Astrocyte of the cerebellum (primary cell): Measurements from ENCODE around the gene SLC23A1.

Experiments
- DNase-seq: peaks from one replicate; pipeline ENCODE4 v3.0.0-alpha.2; 2011; ENCODE audit warnings: low read depth
- H3K4me3 ChIP-seq: 2 replicates; pipeline ENCODE4 v1.5.1; 2011; ENCODE audit warnings: mild to moderate bottlenecking, low read depth, low read length, moderate library complexity
- in situ Hi-C: cut with HindIII; loops from 2 replicates; pipeline ENCODE4 v1.10.0; 2017; ENCODE audit warnings: low sequenced_read_pairs
- TF ChIP-seq, protein P1 (sequence below): IDR thresholded peaks from 2 replicates; pipeline ENCODE4 v1.5.1; 2012; ENCODE audit warnings: low read length, low read depth, moderate library complexity, mild to moderate bottlenecking; ENCODE audit errors: missing control alignments

Gene SLC23A1

DNA sequence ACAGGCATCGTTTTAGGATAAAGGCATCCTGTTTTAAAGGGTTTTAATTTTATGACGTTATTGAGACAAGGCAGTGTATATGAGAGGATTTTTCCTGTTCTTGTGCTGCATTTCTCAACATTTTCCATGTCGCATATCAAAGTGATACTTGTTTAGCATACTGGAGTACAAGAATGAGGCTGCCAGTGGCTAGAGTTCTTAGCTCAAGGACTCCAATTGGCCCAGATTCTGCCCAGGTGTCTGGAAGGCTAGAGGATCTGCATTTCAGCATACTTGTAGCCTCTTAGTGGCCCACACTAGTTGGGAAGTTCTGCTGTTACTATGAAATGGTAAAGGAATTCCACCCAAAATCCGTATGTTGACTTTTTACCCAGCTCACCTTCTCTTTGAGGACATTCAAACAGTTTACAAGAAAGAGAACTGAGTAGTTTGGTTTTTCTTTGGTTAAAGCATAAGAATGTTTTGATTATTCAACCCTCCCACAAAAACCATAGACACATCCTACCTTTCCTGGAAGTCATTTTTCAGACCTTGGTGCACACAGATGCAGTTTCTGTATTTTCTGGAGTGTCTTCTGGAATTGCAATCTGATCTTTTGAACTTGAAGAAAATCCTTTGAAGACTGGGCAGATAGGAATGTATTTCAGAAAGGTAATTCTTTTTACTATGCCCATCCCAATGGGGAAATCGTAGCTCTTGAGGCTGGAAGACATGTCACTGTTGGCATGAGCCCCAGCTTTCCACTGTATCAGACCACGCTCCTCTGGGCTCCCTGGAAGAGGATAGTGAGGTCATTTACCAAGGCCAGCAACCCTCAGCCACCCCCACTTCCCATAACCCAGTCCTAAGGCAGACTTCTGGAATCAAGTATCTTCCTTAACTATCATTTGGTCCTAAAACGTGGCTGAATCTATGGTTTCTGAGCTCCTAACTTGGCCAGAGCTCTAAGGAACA, 11.3 kb downstream of the SLC23A1 start:
- DNase-seq: peak; percentile 26
- no peak overlapping the region for H3K4me3 ChIP-seq
- in situ Hi-C loops: no loop called here
- TF ChIP-seq, protein P1, sequence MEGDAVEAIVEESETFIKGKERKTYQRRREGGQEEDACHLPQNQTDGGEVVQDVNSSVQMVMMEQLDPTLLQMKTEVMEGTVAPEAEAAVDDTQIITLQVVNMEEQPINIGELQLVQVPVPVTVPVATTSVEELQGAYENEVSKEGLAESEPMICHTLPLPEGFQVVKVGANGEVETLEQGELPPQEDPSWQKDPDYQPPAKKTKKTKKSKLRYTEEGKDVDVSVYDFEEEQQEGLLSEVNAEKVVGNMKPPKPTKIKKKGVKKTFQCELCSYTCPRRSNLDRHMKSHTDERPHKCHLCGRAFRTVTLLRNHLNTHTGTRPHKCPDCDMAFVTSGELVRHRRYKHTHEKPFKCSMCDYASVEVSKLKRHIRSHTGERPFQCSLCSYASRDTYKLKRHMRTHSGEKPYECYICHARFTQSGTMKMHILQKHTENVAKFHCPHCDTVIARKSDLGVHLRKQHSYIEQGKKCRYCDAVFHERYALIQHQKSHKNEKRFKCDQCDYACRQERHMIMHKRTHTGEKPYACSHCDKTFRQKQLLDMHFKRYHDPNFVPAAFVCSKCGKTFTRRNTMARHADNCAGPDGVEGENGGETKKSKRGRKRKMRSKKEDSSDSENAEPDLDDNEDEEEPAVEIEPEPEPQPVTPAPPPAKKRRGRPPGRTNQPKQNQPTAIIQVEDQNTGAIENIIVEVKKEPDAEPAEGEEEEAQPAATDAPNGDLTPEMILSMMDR: no peak

DNA sequence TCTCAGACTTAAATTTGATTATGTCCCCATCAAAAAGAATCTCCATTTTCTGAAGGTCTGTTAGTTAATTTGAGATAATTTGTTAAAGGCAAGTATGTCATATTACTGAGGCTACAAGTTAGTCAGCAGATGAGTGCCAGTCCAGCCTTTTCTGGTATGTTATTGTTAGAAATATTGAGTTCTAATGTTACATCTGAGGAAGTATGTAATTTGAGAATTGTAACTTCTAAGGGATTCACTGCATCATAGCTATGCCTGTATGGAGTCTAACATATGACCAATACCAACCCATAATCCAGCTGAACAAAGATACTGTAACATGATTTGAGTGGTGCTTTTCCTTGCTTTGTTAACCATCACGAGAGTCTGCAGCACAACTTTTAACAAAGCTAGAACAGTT, 13.9 kb downstream of the SLC23A1 start:
- peak; percentile 20 for DNase-seq
- in situ Hi-C loops: no loop called here
- TF ChIP-seq, protein P1: no peak
- H3K4me3 ChIP-seq: no peak overlapping the region

DNA sequence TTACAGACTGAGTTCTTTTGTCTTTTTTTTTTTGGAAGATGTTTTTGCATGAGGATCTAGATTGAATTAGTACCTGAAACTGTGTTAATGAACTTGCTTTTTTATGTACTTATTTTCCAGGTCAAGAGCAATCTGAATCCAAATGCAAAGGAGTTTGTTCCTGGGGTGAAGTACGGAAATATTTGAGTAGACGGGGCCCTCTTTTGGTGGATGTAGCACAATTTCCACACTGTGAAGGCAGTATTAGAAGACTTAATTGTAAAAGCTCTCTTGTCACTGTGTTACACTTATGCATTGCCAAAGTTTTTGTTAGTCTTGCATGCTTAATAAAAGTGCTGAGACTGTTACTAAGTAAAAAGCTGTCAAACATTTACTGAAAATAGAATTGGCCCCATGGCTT, 14.5 kb downstream of the SLC23A1 start:
- H3K4me3 ChIP-seq: no peak overlapping the region
- TF ChIP-seq, protein P1: no peak
- DNase-seq: no peak
- in situ Hi-C loops: no loop called here

DNA sequence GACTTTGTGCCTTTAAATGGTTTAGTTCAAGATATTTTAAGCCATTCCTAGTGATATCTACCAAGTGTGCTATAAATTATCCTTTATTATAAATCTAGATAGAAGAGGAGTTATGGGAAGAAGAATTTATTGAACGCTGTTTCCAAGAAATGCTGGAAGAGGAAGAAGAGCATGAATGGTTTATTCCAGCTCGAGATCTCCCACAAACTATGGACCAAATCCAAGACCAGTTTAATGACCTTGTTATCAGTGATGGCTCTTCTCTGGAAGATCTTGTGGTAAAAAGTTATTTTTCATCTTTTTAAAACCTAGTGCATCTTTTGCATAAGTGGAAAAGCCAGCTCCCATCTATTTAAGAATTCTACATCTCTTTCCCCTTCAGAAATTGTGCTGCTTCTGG, 18.6 kb downstream of the SLC23A1 start:
- in situ Hi-C loops: no loop called here
- TF ChIP-seq, protein P1: no peak
- no peak overlapping the region for H3K4me3 ChIP-seq
- no peak for DNase-seq

DNA sequence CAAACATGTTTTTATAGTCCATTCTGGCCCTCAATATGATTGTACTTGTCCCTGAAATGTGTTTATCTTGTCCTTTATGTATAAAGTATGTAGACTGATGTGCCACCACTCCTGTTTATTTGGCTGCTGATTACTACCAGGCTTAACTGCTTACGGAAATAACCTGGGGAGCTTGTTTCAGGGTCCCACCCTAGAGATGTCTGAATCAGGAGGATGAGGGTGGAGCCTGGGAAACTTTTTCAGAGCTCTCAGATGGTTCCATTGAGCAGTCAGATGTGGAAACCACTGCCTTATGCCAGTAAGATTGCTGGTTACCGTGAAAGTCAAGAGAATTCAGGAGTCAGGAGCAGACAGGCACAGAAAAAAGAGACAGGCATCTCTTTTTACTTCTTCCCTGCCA, 19.2 kb downstream of the SLC23A1 start:
- in situ Hi-C loops: no loop called here
- TF ChIP-seq, protein P1: no peak
- no peak overlapping the region for H3K4me3 ChIP-seq
- DNase-seq: no peak

DNA sequence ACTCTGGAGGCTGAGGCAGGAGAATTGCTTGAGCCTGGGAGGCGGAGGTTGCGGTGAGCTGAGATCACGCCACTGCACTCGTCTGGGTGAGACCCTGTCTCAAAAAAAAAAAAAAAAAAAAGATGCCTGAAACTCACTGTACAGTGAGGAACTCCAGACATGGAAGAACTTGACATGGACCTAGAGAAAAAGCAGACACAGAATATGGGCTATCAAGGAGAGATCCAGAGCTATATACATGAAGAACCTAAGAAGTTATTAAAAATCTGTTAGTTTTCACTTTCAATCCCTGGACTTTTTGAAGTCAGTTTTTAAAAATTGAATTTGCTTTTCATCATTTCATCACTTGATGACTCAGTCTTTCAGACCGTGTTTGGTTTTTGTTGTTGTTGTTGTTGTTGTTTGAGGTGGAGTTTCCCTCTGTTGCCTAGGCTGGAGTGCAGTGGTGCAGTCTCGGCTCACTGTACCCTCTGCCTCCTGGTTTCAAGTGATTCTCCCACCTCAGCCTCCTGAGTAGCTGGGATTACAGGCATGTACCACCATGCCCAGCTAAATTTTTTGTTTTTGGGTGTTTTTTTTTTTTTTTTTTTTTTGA, 21.2 kb downstream of the SLC23A1 start:
- TF ChIP-seq, protein P1: no peak
- no peak overlapping the region for H3K4me3 ChIP-seq
- no peak for DNase-seq
- in situ Hi-C loops: no loop called here
